Retinal pigment epithelial cell (primary cell): ENCODE data around the gene CDHR5.

Experiments used
- DNase-seq: peaks from one replicate; pipeline ENCODE4 v3.0.0-alpha.2; 2010; ENCODE audit warnings: low read depth
- H3K4me3 ChIP-seq: 2 replicates; pipeline ENCODE4 v1.5.1; 2011; ENCODE audit warnings: mild to moderate bottlenecking, low read length, control low read depth, moderate library complexity
- TF ChIP-seq, protein P1 (sequence below): conservative IDR thresholded peaks from 2 replicates; pipeline ENCODE4 v1.5.1; 2011; ENCODE audit warnings: low read depth, low read length, control low read depth, inconsistent platforms

CDHR5 gene

GRCh38 chr11:569158-569885 lies 55.4 kb downstream of the CDHR5 start:
- TF ChIP-seq, protein P1, sequence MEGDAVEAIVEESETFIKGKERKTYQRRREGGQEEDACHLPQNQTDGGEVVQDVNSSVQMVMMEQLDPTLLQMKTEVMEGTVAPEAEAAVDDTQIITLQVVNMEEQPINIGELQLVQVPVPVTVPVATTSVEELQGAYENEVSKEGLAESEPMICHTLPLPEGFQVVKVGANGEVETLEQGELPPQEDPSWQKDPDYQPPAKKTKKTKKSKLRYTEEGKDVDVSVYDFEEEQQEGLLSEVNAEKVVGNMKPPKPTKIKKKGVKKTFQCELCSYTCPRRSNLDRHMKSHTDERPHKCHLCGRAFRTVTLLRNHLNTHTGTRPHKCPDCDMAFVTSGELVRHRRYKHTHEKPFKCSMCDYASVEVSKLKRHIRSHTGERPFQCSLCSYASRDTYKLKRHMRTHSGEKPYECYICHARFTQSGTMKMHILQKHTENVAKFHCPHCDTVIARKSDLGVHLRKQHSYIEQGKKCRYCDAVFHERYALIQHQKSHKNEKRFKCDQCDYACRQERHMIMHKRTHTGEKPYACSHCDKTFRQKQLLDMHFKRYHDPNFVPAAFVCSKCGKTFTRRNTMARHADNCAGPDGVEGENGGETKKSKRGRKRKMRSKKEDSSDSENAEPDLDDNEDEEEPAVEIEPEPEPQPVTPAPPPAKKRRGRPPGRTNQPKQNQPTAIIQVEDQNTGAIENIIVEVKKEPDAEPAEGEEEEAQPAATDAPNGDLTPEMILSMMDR, result no peak
- no peak for DNase-seq
- peak overlapping the region; percentile 43 for H3K4me3 ChIP-seq

DNA sequence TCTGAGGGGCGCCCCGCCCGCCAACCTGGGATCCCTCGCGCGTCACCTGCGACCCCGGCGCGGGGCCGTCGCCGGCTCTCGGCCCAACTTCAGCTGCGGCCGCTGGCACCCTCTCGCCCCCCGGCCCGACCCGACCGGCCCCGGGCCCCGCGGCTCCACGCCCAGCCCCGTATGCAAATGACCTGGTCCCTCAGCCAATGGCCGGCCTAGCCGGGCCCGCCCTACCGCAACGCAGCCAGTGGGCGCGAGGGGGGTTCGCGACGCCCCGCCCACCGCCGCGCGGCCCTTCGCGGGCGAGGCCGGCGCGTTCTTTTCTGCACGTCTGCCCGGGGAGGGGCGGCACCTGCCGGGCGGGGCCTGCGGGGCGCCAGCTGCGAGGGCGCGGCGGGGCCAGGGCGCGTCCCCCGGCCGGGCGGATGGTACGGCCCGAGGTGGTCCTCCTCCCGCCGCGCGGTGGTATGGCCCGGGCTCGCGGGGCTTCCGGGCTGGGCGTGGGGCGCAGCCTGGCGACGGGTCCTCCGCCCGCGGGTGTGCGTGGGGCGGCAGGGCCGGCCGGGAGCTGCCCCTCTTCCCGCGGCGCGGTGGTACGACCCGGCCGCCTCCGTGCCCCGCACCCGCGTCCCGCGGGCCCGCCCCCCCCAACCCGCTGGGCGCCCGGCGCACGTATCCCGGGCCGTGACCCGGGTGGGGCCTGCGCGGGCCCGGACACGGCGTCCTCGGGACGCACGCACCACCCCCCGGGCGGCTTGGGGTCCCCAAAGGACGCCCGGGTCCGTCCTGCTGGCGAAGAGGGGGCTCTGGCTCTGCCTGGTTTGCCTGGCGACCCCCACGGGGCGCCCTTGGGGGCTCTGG lies 56.2 kb downstream of the CDHR5 start:
- peak overlapping the region; percentile 61 for H3K4me3 ChIP-seq
- TF ChIP-seq, protein P1, result no peak
- DNase-seq, result peak; percentile 57

DNA sequence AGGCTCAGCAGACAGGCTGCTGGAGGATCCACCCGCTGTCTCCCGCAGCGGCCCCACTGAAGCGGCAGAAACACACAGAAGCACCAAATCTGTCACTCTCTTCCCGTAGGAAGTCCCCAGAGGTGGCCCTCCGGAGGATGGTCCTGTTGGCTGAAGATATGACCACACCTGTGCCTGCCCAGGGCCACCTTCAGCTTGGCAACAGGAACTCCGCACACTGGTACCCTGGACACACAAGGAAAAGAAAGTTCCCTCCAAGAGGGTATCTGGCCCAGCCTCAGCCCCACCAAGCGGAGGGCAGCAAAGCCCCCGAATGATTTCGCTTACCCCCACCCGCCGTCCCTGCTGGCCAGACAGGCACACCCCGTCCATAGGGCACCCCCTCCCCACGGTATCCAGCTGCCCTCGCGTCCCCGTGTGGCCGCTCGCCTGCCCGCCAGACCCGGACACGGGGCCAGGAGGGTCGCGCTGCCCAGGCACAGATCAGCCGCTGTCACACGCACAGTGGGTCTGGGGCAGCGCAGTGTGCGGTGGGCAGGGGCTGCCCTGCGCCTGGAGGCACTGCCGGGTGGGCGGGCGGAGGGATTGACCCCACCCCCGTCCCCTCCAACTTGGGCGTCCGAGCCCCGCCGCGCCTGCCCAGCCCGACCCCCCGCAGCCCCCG lies 57.0 kb downstream of the CDHR5 start:
- peak overlapping the region; percentile 61 for H3K4me3 ChIP-seq
- TF ChIP-seq, protein P1, result no peak
- no peak for DNase-seq

- peak overlapping the region; percentile 61 for H3K4me3 ChIP-seq
- TF ChIP-seq, protein P1, result no peak
These were observed 57.6 kb downstream of the CDHR5 start for GRCh38 chr11:567011-567628.

More at GRCh38 chr11:567011-567628, 57.6 kb downstream of the CDHR5 start:
- DNase-seq, result no peak
